GM18511 (cell line): Measurements from ENCODE around the gene ANKIB1.

Source experiments
- ATAC-seq: cut with Tn5 transposase; IDR thresholded peaks from one replicate; pipeline ENCODE4 v1.9.1; 2021; ENCODE audit warnings: mild to moderate bottlenecking, moderate library complexity; ENCODE audit not compliant: unreplicated experiment

Gene ANKIB1

GRCh38 chr7:92446869-92447344, 201.1 kb downstream of the ANKIB1 start:
- no peak for ATAC-seq

DNA sequence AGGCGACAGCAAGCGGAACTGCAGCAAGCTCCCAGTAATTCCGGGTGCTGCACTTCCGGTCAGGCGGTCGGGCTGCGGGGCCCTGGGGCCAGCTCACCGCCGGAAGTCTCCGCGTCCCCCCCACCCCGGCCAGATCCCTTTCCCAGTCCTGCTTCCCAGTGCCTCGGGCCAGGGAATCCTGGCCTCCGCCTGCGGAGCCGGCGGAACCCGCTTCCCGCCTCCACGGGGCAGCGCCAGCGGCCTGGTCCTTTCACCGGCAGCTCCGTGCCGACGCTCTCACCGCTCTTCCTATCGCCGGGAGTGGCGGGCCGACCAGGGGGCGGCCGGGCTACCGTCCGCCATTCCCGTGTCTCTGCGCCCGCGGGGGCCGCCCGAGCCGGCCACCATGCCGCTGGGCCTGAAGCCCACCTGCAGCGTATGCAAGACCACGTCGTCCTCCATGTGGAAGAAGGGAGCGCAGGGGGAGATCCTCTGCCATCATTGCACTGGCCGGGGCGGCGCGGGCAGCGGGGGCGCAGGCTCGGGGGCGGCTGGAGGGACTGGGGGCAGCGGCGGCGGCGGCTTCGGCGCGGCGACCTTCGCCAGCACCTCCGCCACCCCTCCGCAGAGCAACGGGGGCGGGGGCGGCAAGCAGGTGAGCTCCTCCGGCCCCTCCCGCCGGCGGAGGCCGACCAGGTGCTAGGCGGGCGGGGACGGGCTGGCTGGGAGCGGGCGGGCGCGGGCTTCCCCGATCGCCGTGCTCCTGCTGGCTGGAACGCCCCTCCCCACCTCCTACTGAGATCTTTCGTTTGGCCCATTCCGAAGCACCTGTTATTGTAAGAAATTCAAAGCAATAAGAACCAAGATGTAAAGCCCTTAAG, 201.8 kb downstream of the ANKIB1 start, which contains the start of gene GATAD1:
GATAD1 (plus strand) TSS at position 138 of the 860 bp plus-strand sequence; CDS start at position 386, 248 bp downstream.
- peak; percentile 92 for ATAC-seq

DNA sequence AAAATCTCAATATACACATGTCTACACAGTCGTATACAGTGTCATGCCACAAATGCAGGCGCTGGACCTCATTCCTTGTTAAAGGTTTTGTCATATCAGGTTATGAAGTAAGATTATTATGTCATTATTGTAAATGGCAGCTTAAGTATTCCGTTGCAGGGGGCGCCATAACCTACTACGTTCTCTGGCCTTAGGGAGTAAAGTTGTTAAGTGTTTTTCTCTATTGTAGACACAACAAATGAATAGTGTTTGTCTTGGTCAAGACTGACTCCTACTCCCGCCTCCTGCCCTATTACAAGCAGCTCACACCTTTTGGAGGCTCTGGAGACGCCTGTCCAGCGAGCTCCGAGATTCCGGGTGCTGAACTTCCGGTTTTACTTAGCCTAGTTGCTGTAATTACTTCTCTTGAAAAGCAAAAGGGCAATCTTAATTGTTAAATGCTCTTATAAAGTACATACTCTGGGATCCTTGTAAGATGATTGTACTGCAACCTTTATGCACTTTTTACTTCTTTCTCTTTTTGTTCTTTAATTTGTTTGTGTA, 202.5 kb downstream of the ANKIB1 start:
- ATAC-seq, result peak; percentile 45
